ENCODE results near the gene RUSC1.
A peak's percentile ranks its signal among the peaks of the same experiment; 100 is the strongest.

RUSC1 gene

DNA sequence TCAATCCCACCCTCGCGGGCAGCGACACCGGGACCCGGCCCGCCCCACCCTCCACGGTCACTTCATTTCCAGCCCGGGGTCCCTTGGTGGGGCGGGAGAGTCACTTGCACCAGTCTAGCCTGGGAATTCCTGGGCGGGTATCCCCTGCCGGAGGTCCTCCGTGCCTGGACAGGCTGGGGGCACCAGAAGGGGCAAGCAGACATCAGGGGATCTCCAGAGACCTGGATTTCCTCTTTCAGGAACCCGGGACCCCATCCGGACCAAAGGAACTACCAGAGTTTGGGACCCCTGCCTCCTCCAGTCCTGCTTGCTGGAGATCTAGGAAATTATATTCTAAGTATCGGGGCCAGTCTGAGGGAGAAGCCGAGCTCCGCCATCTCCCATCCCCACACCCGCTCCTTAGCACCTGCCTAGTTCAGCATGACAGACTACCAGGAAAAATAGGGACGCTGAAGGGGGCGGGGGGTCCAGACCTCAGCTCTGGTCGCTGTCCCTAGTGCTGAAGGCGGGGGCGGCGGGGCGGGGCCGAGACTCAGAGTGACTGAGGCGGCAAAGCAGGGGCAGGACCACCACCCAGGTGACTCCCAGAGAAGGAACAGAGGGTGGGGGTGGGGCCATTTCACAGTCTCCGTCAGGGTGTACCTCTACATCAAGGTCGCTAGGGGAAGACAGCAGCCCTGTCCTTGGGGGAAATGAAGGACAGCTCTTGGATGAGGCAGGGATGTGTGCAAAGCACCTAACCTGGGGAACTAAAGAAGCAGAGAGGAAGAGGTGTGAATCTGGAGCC is 42.6 kb upstream of the RUSC1 start:
- Mint-ChIP-seq H3K4me1 (peaks cover 32% of the 10 kb centered on the region), H3K27ac (no peak overlapping the region), H3K27me3 (ENCODE audit: low read depth, poor library complexity) (peaks cover 10% of the 10 kb centered on the region), H3K4me3 (peak overlapping the region; percentile 80), H3K9me3 (no peaks in the 10 kb centered on the region), H3K36me3 (ENCODE audit: low read depth) (peaks cover 7% of the 10 kb centered on the region)
- TF ChIP-seq, protein P1, sequence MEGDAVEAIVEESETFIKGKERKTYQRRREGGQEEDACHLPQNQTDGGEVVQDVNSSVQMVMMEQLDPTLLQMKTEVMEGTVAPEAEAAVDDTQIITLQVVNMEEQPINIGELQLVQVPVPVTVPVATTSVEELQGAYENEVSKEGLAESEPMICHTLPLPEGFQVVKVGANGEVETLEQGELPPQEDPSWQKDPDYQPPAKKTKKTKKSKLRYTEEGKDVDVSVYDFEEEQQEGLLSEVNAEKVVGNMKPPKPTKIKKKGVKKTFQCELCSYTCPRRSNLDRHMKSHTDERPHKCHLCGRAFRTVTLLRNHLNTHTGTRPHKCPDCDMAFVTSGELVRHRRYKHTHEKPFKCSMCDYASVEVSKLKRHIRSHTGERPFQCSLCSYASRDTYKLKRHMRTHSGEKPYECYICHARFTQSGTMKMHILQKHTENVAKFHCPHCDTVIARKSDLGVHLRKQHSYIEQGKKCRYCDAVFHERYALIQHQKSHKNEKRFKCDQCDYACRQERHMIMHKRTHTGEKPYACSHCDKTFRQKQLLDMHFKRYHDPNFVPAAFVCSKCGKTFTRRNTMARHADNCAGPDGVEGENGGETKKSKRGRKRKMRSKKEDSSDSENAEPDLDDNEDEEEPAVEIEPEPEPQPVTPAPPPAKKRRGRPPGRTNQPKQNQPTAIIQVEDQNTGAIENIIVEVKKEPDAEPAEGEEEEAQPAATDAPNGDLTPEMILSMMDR (IDR thresholded peaks at IDR 0.05): peak; percentile 26
- peak; percentile 97 for DNase-seq

GRCh38 chr1:155278689-155279160 is 42.0 kb upstream of the RUSC1 start:
- TF ChIP-seq, protein P1 (IDR thresholded peaks at IDR 0.05): peak; percentile 2
- H3K36me3 Mint-ChIP-seq (ENCODE audit: low read depth): peaks cover 7% of the 10 kb centered on the region
- no peak overlapping the region for H3K27ac Mint-ChIP-seq
- H3K27me3 Mint-ChIP-seq (ENCODE audit: low read depth, poor library complexity): peaks cover 10% of the 10 kb centered on the region
- H3K4me3 Mint-ChIP-seq: peak overlapping the region; percentile 80
- H3K4me1 Mint-ChIP-seq: peaks cover 30% of the 10 kb centered on the region
- H3K9me3 Mint-ChIP-seq: no peaks in the 10 kb centered on the region
- DNase-seq: no peak

GRCh38 chr1:155279268-155279667 is 41.4 kb upstream of the RUSC1 start:
- peaks cover 10% of the 10 kb centered on the region for H3K27me3 Mint-ChIP-seq (ENCODE audit: low read depth, poor library complexity)
- peaks cover 7% of the 10 kb centered on the region for H3K36me3 Mint-ChIP-seq (ENCODE audit: low read depth)
- H3K27ac Mint-ChIP-seq: no peak overlapping the region
- DNase-seq: no peak
- H3K4me3 Mint-ChIP-seq: no peak overlapping the region
- TF ChIP-seq, protein P1 (IDR thresholded peaks at IDR 0.05): no peak
- peaks cover 26% of the 10 kb centered on the region for H3K4me1 Mint-ChIP-seq
- no peaks in the 10 kb centered on the region for H3K9me3 Mint-ChIP-seq

DNA sequence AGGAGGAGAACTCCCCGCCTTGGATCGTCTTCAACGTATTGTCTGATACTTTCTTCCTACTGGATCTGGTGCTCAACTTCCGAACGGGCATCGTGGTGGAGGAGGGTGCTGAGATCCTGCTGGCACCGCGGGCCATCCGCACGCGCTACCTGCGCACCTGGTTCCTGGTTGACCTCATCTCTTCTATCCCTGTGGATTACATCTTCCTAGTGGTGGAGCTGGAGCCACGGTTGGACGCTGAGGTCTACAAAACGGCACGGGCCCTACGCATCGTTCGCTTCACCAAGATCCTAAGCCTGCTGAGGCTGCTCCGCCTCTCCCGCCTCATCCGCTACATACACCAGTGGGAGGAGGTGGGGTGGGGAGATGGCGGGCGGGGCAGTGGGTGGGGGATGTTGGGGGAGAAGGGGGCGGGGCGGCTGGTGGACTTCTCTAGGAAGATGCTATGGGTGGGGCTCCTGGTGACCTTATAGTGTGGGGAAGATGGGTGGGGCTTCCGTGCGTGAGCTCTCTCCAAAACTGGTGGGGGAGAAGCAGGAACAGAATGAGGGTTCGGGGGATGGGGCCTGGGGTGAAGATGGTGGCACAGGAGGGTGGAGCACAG is 38.1 kb upstream of the RUSC1 start:
- Mint-ChIP-seq H3K4me1 (peaks cover 16% of the 10 kb centered on the region), H3K27me3 (ENCODE audit: low read depth, poor library complexity) (peaks cover 6% of the 10 kb centered on the region), H3K27ac (no peak overlapping the region), H3K36me3 (ENCODE audit: low read depth) (peaks cover 7% of the 10 kb centered on the region), H3K4me3 (no peak overlapping the region), H3K9me3 (no peaks in the 10 kb centered on the region)
- DNase-seq: no peak
- TF ChIP-seq, protein P1 (IDR thresholded peaks at IDR 0.05): no peak

DNA sequence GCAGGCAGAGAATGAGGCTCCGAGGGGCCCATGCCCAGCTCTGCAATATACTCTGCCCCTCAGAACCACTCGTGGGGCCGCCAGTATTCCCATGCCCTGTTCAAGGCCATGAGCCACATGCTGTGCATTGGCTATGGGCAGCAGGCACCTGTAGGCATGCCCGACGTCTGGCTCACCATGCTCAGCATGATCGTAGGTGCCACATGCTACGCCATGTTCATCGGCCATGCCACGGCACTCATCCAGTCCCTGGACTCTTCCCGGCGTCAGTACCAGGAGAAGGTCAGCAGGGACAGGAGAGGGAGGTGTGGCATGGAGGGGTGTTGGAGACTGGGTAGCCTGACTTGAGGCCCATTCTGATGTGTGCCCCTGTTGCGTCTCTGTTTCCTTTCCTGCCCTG is 36.2 kb upstream of the RUSC1 start:
- peaks cover 2% of the 10 kb centered on the region for H3K4me1 Mint-ChIP-seq
- no peak for DNase-seq
- H3K9me3 Mint-ChIP-seq: no peaks in the 10 kb centered on the region
- H3K27ac Mint-ChIP-seq: no peak overlapping the region
- peaks cover 3% of the 10 kb centered on the region for H3K27me3 Mint-ChIP-seq (ENCODE audit: low read depth, poor library complexity)
- no peak overlapping the region for H3K4me3 Mint-ChIP-seq
- TF ChIP-seq, protein P1 (IDR thresholded peaks at IDR 0.05): no peak
- peaks cover 4% of the 10 kb centered on the region for H3K36me3 Mint-ChIP-seq (ENCODE audit: low read depth)
